HepG2 (cell line): ENCODE measurements around the gene NECTIN2. TPM values are rescaled to one million over a fixed set of nuclear protein-coding genes. Genes with fewer than 3 reads are reported as not detected.

Experiments used
- ARID5B ChIP-seq: IDR thresholded peaks from 2 replicates; pipeline ENCODE4 v1.4.0; 2020; ENCODE audit warnings: mild to moderate bottlenecking, missing genetic modification reagents
- HOXA3 ChIP-seq: sonication (generic); formaldehyde crosslinking; IDR thresholded peaks from 2 replicates; pipeline ENCODE4 v1.5.0; 2020; ENCODE audit warnings: missing genetic modification reagents
- ISL2 ChIP-seq: sonication (generic); formaldehyde crosslinking; IDR thresholded peaks from 2 replicates; pipeline ENCODE4 v1.5.0; 2020; ENCODE audit warnings: missing genetic modification reagents
- JUN ChIP-seq: sonication (generic); formaldehyde crosslinking; IDR thresholded peaks from 2 replicates; pipeline ENCODE4 v1.4.0; 2020; ENCODE audit warnings: mild to moderate bottlenecking, missing genetic modification reagents
- KDM3A ChIP-seq: IDR thresholded peaks from 2 replicates; pipeline ENCODE4 v1.6.1; 2018; ENCODE audit warnings: low read depth, missing compliant biosample characterization
- MAZ ChIP-seq, 2 experiments: sonication (generic) in 1 of 2; formaldehyde crosslinking in 1 of 2; IDR thresholded peaks; 2 replicates each; pipeline versions ENCODE4 v1.5.0 to v1.6.1; 2012 to 2020; ENCODE audit warnings: low read depth in 2 of 2, mild to moderate bottlenecking in 2 of 2, borderline replicate concordance in 1 of 2, improper control_type of control experiment in 1 of 2, low read length in 1 of 2, missing genetic modification reagents in 1 of 2, moderate library complexity in 1 of 2
- MTA1 ChIP-seq: sonication (generic); formaldehyde crosslinking; IDR thresholded peaks from 2 replicates; pipeline ENCODE4 v1.4.0; 2020; ENCODE audit warnings: missing genetic modification reagents, mild to moderate bottlenecking, borderline replicate concordance
- RXRA ChIP-seq: sonication (generic); formaldehyde crosslinking; IDR thresholded peaks from 2 replicates; pipeline ENCODE4 v1.5.1; 2020; ENCODE audit warnings: missing genetic modification reagents
- SCMH1 ChIP-seq: sonication (generic); formaldehyde crosslinking; IDR thresholded peaks from 2 replicates; pipeline ENCODE4 v1.9.0; 2021; ENCODE audit warnings: missing genetic modification reagents, mild to moderate bottlenecking, borderline replicate concordance
- SPEN ChIP-seq: sonication (generic); formaldehyde crosslinking; IDR thresholded peaks from 2 replicates; pipeline ENCODE4 v1.5.1; 2020; ENCODE audit warnings: low read depth, mild to moderate bottlenecking, missing genetic modification reagents
- THAP7 ChIP-seq: sonication (generic); formaldehyde crosslinking; IDR thresholded peaks from 2 replicates; pipeline ENCODE4 v1.8.1; 2023; ENCODE audit warnings: mild to moderate bottlenecking, missing genetic modification reagents
- THAP9 ChIP-seq: sonication (generic); formaldehyde crosslinking; IDR thresholded peaks from 2 replicates; pipeline ENCODE4; 2020; ENCODE audit warnings: missing genetic modification reagents, mild to moderate bottlenecking, borderline replicate concordance
- ZBTB20 ChIP-seq: sonication (generic); formaldehyde crosslinking; IDR thresholded peaks from 2 replicates; pipeline ENCODE4 v1.8.1; 2023; ENCODE audit warnings: missing genetic modification reagents, low read depth, mild to moderate bottlenecking, borderline replicate concordance
- ZFP1 ChIP-seq: IDR thresholded peaks from 2 replicates; pipeline ENCODE4 v1.6.1; 2016
- ZNF280D ChIP-seq: sonication (generic); formaldehyde crosslinking; IDR thresholded peaks from 2 replicates; pipeline ENCODE4 v1.5.1; 2020; ENCODE audit warnings: mild to moderate bottlenecking, missing genetic modification reagents
- ZNF335 ChIP-seq: sonication (generic); formaldehyde crosslinking; IDR thresholded peaks from 2 replicates; pipeline ENCODE4 v1.4.0; 2020; ENCODE audit warnings: missing genetic modification reagents
- ZNF414 ChIP-seq: sonication (generic); formaldehyde crosslinking; IDR thresholded peaks from 2 replicates; pipeline ENCODE4 v1.5.0; 2020; ENCODE audit warnings: missing genetic modification reagents
- ZNF883 ChIP-seq: sonication (generic); formaldehyde crosslinking; IDR thresholded peaks from 2 replicates; pipeline ENCODE4 v1.5.1; 2020; ENCODE audit warnings: mild to moderate bottlenecking, missing genetic modification reagents; ENCODE audit errors: not compliant biosample characterization
- polyA plus RNA-seq, 8 experiments: library from polyadenylated mRNA; depleted of rRNA in 3 of 8; stranded (reverse) in 7 of 8; unstranded in 1 of 8; fragments of >200 nt; fragmentation: Illumina TruSeq in 4 of 8; extraction: Trizol in 4 of 8; gene quantifications; 2 replicates each; pipeline versions ENCODE4 v1.2.1 to v1.2.3, GENCODE V29; 2011 to 2016; ENCODE audit warnings: low read depth in 4 of 8, missing spikeins in 1 of 8, mixed read lengths in 1 of 8; ENCODE audit not compliant: insufficient read depth in 1 of 8
- total RNA-seq, 5 experiments: library from RNA; depleted of rRNA; stranded (reverse); fragments of >200 nt; fragmentation: Illumina TruSeq; extraction: Trizol; gene quantifications; 2 replicates each; pipeline ENCODE4 v1.2.3, GENCODE V29; 2016; ENCODE audit warnings: low read depth in 1 of 5

NECTIN2 gene
- total and polyA plus RNA-seq, 2 of the 13 experiments (the other 11 are each of a cell fraction or from before 2014, with no cell fraction given) = 75.4 to 114 TPM

GRCh38 chr19:44800461-44800860, 45.6 kb upstream of the NECTIN2 start (continued):
- TF ChIP-seq ISL2 (CRISPR knock-in tag) (peak; percentile 26; the same call in 1 of the 2 replicates), ZFP1 (CRISPR knock-in tag) (no peak), MAZ (IDR thresholded peaks at IDR 0.05; ENCODE audit: borderline replicate concordance, low read depth, low read length) (peak; percentile 53; the same call in 1 of the 2 replicates), MAZ (CRISPR knock-in tag; IDR thresholded peaks at IDR 0.05; ENCODE audit: low read depth) (no peak), ZNF280D (CRISPR knock-in tag) (no peak), MTA1 (peak; percentile 72; the same call in 1 of the 2 replicates), SPEN (peak; percentile 59), ZNF883 (CRISPR knock-in tag) (peak; percentile 40), ZNF335 (CRISPR knock-in tag) (no peak), ZBTB20 (no peak), KDM3A (CRISPR knock-in tag) (no peak), SCMH1 (CRISPR knock-in tag) (no peak), THAP9 (CRISPR knock-in tag) (peak; percentile 21; the same call in 1 of the 2 replicates), RXRA (CRISPR knock-in tag) (peak; percentile 52; the same call in 1 of the 2 replicates), JUN (CRISPR knock-in tag) (no peak), ZNF414 (CRISPR knock-in tag) (peak; percentile 86; the same call in 1 of the 2 replicates), HOXA3 (CRISPR knock-in tag) (peak; percentile 75), THAP7 (no peak), ARID5B (CRISPR knock-in tag) (peak; percentile 32; the same call in 1 of the 2 replicates)
